Measurements from ENCODE around the gene CDKN2C.

The CDKN2C gene

DNA sequence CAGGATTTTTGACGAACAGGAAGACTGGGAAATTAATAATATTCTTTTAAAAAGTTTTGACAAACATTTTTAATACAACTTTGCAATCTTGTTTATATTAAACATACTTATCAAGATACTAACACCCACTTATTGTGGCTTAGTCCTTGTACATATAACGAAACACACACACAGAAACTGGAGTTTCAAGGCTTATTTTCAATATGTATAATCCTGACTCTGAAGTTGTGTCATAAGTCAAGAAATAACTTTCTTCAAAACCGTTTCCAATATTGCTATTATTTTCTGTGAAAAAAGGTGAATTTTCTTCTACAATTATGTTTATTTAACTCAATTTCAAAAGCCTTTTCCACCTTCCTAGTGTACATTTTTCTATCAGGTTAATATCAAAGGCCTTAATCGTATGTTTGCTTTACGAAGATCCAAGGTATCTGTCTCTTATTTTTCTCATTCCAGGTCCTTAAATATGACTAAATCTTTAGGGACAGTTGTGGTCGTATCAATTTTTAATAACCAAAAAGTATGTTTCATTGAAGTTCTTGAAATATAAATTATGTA, 1.8 kb downstream of the CDKN2C start (continued):
- TF ChIP-seq, protein P1, sequence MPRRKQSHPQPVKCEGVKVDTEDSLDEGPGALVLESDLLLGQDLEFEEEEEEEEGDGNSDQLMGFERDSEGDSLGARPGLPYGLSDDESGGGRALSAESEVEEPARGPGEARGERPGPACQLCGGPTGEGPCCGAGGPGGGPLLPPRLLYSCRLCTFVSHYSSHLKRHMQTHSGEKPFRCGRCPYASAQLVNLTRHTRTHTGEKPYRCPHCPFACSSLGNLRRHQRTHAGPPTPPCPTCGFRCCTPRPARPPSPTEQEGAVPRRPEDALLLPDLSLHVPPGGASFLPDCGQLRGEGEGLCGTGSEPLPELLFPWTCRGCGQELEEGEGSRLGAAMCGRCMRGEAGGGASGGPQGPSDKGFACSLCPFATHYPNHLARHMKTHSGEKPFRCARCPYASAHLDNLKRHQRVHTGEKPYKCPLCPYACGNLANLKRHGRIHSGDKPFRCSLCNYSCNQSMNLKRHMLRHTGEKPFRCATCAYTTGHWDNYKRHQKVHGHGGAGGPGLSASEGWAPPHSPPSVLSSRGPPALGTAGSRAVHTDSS (tag by site-specific recombination; IDR thresholded peaks at IDR 0.05), result no peak
- TF ChIP-seq ZNF629 (tag by site-specific recombination; IDR thresholded peaks at IDR 0.05) (no peak), ZNF791 (tag by site-specific recombination; IDR thresholded peaks at IDR 0.05) (no peak), ZNF138 (tag by site-specific recombination; IDR thresholded peaks at IDR 0.05; ENCODE audit: borderline replicate concordance) (no peak), ZNF302 (tag by site-specific recombination; IDR thresholded peaks at IDR 0.05; ENCODE audit: low read depth) (no peak), ZNF830 (tag by site-specific recombination; IDR thresholded peaks at IDR 0.05; ENCODE audit: low read depth) (no peak), ZNF600 (tag by site-specific recombination; IDR thresholded peaks at IDR 0.05) (no peak), PRDM6 (tag by site-specific recombination; IDR thresholded peaks at IDR 0.05) (peak; percentile 4; the same call in 1 of the 2 replicates)
- TF ChIP-seq, protein P2, sequence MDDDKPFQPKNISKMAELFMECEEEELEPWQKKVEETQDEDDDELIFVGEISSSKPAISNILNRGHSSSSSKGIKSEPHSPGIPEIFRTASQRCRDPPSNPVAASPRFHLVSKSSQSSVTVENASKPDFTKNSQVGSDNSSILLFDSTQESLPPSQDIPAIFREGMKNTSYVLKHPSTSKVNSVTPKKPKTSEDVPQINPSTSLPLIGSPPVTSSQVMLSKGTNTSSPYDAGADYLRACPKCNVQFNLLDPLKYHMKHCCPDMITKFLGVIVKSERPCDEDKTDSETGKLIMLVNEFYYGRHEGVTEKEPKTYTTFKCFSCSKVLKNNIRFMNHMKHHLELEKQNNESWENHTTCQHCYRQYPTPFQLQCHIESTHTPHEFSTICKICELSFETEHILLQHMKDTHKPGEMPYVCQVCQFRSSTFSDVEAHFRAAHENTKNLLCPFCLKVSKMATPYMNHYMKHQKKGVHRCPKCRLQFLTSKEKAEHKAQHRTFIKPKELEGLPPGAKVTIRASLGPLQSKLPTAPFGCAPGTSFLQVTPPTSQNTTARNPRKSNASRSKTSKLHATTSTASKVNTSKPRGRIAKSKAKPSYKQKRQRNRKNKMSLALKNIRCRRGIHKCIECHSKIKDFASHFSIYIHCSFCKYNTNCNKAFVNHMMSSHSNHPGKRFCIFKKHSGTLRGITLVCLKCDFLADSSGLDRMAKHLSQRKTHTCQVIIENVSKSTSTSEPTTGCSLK (tag by site-specific recombination; IDR thresholded peaks at IDR 0.05), result no peak

GRCh38 chr1:50972766-50973165, 2.7 kb downstream of the CDKN2C start:
- peaks cover 0 to 2% of the 10 kb centered on the region in 2 experiments; a peak in 1 of 3 replicates for H3K36me3 ChIP-seq (ENCODE audit: control insufficient read depth in 2 of 2, insufficient read depth in 1 of 2, low read length in 2 of 2)
- no peak for TF ChIP-seq MYNN (tag by site-specific recombination; IDR thresholded peaks at IDR 0.05; ENCODE audit: borderline replicate concordance)
- TF ChIP-seq ZNF433 (tag by site-specific recombination; IDR thresholded peaks at IDR 0.05; ENCODE audit: low read depth), result no peak
- no peak for TF ChIP-seq ZXDB (tag by site-specific recombination; IDR thresholded peaks at IDR 0.05)
- TF ChIP-seq ZNF621 (tag by site-specific recombination; IDR thresholded peaks at IDR 0.05), result no peak
- no peak for TF ChIP-seq OSR2 (tag by site-specific recombination; IDR thresholded peaks at IDR 0.05)
- TF ChIP-seq, protein P3, sequence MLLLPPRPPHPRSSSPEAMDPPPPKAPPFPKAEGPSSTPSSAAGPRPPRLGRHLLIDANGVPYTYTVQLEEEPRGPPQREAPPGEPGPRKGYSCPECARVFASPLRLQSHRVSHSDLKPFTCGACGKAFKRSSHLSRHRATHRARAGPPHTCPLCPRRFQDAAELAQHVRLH (tag by site-specific recombination; IDR thresholded peaks at IDR 0.05), result no peak
- TF ChIP-seq, protein P4, sequence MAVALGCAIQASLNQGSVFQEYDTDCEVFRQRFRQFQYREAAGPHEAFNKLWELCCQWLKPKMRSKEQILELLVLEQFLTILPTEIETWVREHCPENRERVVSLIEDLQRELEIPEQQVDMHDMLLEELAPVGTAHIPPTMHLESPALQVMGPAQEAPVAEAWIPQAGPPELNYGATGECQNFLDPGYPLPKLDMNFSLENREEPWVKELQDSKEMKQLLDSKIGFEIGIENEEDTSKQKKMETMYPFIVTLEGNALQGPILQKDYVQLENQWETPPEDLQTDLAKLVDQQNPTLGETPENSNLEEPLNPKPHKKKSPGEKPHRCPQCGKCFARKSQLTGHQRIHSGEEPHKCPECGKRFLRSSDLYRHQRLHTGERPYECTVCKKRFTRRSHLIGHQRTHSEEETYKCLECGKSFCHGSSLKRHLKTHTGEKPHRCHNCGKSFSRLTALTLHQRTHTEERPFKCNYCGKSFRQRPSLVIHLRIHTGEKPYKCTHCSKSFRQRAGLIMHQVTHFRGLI (tag by site-specific recombination; IDR thresholded peaks at IDR 0.05), result no peak
- TF ChIP-seq, protein P5, sequence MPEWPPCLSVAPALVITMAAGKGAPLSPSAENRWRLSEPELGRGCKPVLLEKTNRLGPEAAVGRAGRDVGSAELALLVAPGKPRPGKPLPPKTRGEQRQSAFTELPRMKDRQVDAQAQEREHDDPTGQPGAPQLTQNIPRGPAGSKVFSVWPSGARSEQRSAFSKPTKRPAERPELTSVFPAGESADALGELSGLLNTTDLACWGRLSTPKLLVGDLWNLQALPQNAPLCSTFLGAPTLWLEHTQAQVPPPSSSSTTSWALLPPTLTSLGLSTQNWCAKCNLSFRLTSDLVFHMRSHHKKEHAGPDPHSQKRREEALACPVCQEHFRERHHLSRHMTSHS (tag by site-specific recombination; IDR thresholded peaks at IDR 0.05), result no peak
- H3K4me3 ChIP-seq (ENCODE audit: low read depth, low read length), result peak overlapping the region; percentile 91
- H3K27ac ChIP-seq (ENCODE audit: extremely low read depth, low read depth, low read length), result no peak overlapping the region
- CTCF ChIA-PET, result interaction anchor here (1.1 kb wide), 1 partner anchor 43 kb away, joined by 3 read pairs; no protein-coding TSS in a partner anchor
- no peaks in the 10 kb centered on the region for H3K9me3 ChIP-seq (ENCODE audit: control insufficient read depth, insufficient read depth, low read depth, low read length)
- POLR2A ChIA-PET, result interaction anchor here (1.1 to 2.3 kb wide), 3 partner anchors 8 to 13 kb away, joined by 3 to 21 read pairs (median 11); partner anchors contain the start of gene FAF1
- peaks cover 10% of the 10 kb centered on the region; the same call in 1 of the 2 replicates for H3K4me1 ChIP-seq (ENCODE audit: control insufficient read depth, insufficient read depth, low read length)

All from HEK293 (cell line).